Prostate gland (tissue), 2 donors: ENCODE data around the gene UCMA. TPM values are rescaled to one million over a fixed set of nuclear protein-coding genes. Genes with fewer than 3 reads are reported as not detected.
A peak's percentile ranks its signal among the peaks of the same experiment; 100 is the strongest.

Source experiments
- DNase-seq: peaks from one replicate; pipeline ENCODE4 v3.0.0-alpha.2; 2019; ENCODE audit warnings: low spot score
- H3K27ac ChIP-seq, 2 donors: fragments of 200-600 bp; sonication (generic); 2 replicates each; pipeline ENCODE4 v1.5.1; 2017 to 2019
- H3K27me3 ChIP-seq: fragments of 200-600 bp; sonication (generic); replicated peaks from 2 replicates; pipeline ENCODE4 v1.5.1; 2019; ENCODE audit not compliant: insufficient read depth
- H3K36me3 ChIP-seq, 2 donors: fragments of 200-600 bp; sonication (generic); 1 replicate in 1 of 2; 2 replicates in 1 of 2; pipeline versions ENCODE4 v1.5.1 to v1.8.1; 2017 to 2019
- H3K4me1 ChIP-seq: fragments of 200-600 bp; sonication (generic); replicated peaks from 2 replicates; pipeline ENCODE4 v1.5.1; 2019
- H3K4me3 ChIP-seq, 2 donors: fragments of 200-600 bp; sonication (generic); 2 replicates each; pipeline ENCODE4 v1.5.1; 2017 to 2019
- H3K9me3 ChIP-seq: fragments of 200-600 bp; sonication (generic); 2 replicates; pipeline ENCODE4 v1.5.1; 2017
- POLR2A ChIP-seq: fragments of 450-650 bp; IDR thresholded peaks from one replicate; pipeline ENCODE4 v1.6.1; 2016; ENCODE audit warnings: antibody characterized with exemption, mild to moderate bottlenecking
- POLR2AphosphoS5 ChIP-seq: sonication (generic); formaldehyde crosslinking; IDR thresholded peaks from one replicate; pipeline ENCODE4 v1.6.1; 2017; ENCODE audit warnings: antibody characterized with exemption
- WGBS: methylation state at CpG from one replicate; pipeline ENCODE4 v1.1.5; 2018; 5-methylcytosine and 5-hydroxymethylcytosine counted together
- intact Hi-C: fragments of 100-400 bp; cut with DNase I; formaldehyde crosslinking; loops from one replicate; pipeline ENCODE4 v1.14.2; 2022
- total RNA-seq, 2 donors: library from RNA; depleted of rRNA; stranded (reverse); fragments of >200 nt; gene quantifications; one replicate each; pipeline ENCODE4 v1.1.0, GENCODE V29; 2016
- TF ChIP-seq, protein P1 (sequence below), 4 experiments: fragments of 200-600 bp in 2 of 4; fragments of 450-650 bp in 2 of 4; sonication (generic) in 2 of 4; IDR thresholded peaks; 1 replicate in 3 of 4; 2 replicates in 1 of 4; pipeline ENCODE4 v1.5.1; 2016 to 2019; ENCODE audit warnings: antibody characterized with exemption in 4 of 4, mild to moderate bottlenecking in 2 of 4, moderate library complexity in 2 of 4

The UCMA gene
- total RNA-seq, 2 donors from 2014 or later: not detected

DNA sequence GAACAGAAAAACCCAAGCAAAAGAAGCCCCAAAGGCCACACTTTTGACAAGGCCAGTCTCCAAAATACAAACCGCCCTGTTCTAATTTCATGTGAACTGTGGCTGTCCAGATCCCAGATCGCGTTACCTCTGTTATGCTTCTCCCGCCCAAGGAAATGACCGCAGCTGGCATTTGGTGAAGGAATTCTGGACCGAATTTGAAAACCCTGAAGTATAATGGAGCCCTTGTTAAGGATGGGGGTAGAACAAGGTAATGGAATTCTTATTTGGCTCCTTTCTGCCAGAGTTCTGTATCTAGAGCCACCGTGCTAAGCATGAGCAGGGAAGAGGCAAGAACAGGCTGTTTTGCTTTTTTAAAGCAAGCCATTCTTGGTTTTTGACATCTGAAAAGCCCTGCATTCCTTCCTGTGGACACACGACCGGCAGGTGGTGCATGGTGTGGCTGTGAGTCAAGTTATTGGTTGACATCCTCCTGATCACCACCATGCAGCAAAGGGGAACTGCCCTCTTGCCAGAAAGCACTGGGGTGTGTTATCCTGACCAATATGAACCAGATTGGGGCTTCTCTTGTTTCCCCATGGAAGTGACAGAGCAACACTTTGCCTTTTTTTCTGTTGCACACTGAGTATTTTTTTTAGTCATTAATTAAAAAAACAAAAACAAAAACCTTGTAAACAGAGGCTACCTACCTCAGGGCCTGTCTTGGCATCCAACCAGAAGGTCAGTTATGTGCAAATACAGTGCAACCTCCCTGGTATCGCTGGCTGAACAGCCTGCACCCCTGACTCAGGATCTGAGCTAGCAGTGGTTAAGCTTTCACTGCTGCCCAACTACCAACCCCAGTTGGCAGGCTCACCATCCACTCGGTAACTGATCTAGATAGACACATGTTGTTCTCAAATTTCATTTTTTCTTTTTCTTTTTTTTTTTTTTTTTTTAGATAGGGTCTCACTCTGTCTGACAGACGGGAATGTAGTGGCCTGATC is 14.2 kb downstream of the UCMA start:
- Histone ChIP-seq H3K4me1 (no peaks in the 10 kb centered on the region), H3K36me3 (no peaks in the 10 kb centered on the region), H3K4me3 (no peak overlapping the region), H3K9me3 (no peaks in the 10 kb centered on the region), H3K27ac (no peak overlapping the region), H3K27me3 (no peaks in the 10 kb centered on the region)
- intact Hi-C loops: no loop called here
- no peak for DNase-seq
- no peak for TF ChIP-seq POLR2AphosphoS5
- TF ChIP-seq, protein P1, sequence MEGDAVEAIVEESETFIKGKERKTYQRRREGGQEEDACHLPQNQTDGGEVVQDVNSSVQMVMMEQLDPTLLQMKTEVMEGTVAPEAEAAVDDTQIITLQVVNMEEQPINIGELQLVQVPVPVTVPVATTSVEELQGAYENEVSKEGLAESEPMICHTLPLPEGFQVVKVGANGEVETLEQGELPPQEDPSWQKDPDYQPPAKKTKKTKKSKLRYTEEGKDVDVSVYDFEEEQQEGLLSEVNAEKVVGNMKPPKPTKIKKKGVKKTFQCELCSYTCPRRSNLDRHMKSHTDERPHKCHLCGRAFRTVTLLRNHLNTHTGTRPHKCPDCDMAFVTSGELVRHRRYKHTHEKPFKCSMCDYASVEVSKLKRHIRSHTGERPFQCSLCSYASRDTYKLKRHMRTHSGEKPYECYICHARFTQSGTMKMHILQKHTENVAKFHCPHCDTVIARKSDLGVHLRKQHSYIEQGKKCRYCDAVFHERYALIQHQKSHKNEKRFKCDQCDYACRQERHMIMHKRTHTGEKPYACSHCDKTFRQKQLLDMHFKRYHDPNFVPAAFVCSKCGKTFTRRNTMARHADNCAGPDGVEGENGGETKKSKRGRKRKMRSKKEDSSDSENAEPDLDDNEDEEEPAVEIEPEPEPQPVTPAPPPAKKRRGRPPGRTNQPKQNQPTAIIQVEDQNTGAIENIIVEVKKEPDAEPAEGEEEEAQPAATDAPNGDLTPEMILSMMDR (IDR thresholded peaks at IDR 0.05): no peak
- no peak for TF ChIP-seq POLR2A
- WGBS: 48% methylated on average over 12 of the region's 12 CpGs

DNA sequence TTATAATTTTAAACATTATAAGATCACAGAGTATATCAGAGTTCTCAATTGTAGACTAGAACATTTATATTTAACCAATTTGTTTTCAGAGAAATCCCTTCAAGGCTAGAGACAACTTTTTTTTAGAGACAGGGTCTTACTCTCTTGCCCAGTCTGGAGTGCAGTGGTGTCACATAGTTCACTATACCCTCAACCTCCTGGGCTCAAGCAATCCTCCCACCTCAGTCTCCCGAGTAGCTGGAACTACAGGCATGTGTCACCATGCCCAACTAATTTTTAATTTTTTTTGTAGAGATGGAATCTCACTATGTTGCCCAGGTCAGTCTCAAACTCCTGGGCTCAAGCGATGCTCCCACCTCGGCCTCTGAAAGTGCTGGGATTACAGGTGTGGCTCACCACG is 15.3 kb downstream of the UCMA start:
- no peaks in the 10 kb centered on the region for H3K27me3 ChIP-seq
- H3K4me3 ChIP-seq: no peak overlapping the region
- no peaks in the 10 kb centered on the region for H3K9me3 ChIP-seq
- intact Hi-C loops: no loop called here
- H3K36me3 ChIP-seq: no peaks in the 10 kb centered on the region
- WGBS: 88% methylated on average over 4 of the region's 4 CpGs
- TF ChIP-seq POLR2A: no peak
- TF ChIP-seq, protein P1 (IDR thresholded peaks at IDR 0.05): no peak
- TF ChIP-seq POLR2AphosphoS5: no peak
- H3K4me1 ChIP-seq: no peaks in the 10 kb centered on the region
- H3K27ac ChIP-seq: no peak overlapping the region
- DNase-seq: no peak

DNA sequence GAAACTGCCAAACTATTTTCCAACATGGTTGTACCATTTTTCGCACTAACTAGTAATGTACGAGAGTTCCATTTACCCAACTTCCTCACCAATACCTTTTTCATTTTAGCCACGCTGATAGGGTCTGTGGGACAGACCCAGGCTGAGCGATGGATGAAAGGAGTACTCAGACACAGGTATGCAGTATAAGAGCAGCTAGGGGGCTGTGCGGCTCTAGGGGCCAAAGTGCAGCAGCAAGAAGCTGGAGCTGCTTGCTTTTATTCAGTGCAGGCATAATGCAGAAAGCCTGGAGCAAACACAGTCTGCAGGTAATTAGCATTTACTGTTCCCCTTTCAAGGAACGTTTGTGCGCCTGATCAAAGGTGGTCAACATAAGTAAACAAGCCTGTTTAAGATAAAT is 21.0 kb downstream of the UCMA start:
- Histone ChIP-seq H3K4me1 (no peaks in the 10 kb centered on the region), H3K9me3 (no peaks in the 10 kb centered on the region), H3K4me3 (no peak overlapping the region), H3K27me3 (no peaks in the 10 kb centered on the region), H3K36me3 (no peaks in the 10 kb centered on the region), H3K27ac (no peak overlapping the region)
- TF ChIP-seq POLR2A (no peak), POLR2AphosphoS5 (no peak)
- TF ChIP-seq, protein P1 (IDR thresholded peaks at IDR 0.05): no peak
- DNase-seq: no peak
- intact Hi-C loops: no loop called here
- whole genome bisulfite sequencing: 88% methylated on average over 7 of the region's 7 CpGs

DNA sequence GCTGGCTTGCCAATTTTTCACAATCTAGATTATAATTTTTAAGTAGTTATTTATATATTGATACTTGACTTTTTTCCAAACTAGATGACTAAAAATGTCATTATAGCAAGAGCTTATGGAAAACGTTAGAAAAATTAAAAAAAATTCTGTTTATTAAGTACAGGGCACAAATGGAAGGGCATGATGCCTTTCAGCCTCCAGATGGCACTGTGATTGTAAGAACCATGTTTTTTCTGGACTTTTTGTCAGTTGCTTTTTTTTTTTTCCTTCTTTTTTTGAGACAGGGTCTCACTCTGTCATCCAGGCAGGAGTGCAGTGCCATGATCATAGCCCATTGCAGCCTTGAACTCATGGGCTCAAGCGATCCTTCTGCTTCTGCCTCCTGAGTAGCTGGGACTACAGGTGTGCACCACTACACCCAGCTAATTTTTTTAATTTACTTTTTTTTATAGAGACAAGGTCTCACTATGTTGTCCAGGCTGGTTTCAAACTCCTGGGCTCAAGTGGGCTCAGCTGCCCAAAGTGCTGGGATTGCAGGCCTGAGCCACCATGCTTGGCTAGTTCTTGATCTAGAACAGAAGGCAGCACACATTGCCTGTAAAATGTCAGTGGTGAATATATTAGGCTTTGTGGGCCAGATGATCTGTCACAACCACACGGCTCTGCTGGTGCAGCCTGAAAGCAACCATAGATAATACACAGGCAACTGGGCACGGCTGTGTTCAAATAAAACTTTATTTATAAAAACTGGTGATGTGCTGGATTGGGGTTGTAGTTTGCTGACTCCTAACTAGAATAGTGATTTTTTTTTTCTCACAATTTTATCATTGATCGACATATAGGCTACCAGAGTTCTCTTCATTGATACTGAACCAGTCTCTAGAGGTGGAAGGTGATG is 27.4 kb downstream of the UCMA start:
- intact Hi-C loops: no loop called here
- Histone ChIP-seq H3K36me3 (no peaks in the 10 kb centered on the region), H3K4me1 (no peaks in the 10 kb centered on the region), H3K4me3 (no peak overlapping the region), H3K27me3 (no peaks in the 10 kb centered on the region), H3K27ac (no peak overlapping the region), H3K9me3 (no peaks in the 10 kb centered on the region)
- 76% methylated on average over 5 of the region's 5 CpGs for WGBS
- DNase-seq: no peak
- no peak for TF ChIP-seq POLR2AphosphoS5
- TF ChIP-seq POLR2A: no peak
- TF ChIP-seq, protein P1 (IDR thresholded peaks at IDR 0.05): peak in 1 of 4 experiments; percentile 12
